Activated CD8-positive, alpha-beta memory T cell treated with anti-CD3 and anti-CD28 coated beads, Interleukin-2, amount 50 U/mL, for 4 hours (primary cell): ENCODE results near the gene CCDC39.
A peak's percentile ranks its signal among the peaks of the same experiment; 100 is the strongest.

ENCODE experiments used
- DNase-seq: peaks from one replicate; pipeline ENCODE4 v3.0.0-alpha.2; 2020

The CCDC39 gene

DNA sequence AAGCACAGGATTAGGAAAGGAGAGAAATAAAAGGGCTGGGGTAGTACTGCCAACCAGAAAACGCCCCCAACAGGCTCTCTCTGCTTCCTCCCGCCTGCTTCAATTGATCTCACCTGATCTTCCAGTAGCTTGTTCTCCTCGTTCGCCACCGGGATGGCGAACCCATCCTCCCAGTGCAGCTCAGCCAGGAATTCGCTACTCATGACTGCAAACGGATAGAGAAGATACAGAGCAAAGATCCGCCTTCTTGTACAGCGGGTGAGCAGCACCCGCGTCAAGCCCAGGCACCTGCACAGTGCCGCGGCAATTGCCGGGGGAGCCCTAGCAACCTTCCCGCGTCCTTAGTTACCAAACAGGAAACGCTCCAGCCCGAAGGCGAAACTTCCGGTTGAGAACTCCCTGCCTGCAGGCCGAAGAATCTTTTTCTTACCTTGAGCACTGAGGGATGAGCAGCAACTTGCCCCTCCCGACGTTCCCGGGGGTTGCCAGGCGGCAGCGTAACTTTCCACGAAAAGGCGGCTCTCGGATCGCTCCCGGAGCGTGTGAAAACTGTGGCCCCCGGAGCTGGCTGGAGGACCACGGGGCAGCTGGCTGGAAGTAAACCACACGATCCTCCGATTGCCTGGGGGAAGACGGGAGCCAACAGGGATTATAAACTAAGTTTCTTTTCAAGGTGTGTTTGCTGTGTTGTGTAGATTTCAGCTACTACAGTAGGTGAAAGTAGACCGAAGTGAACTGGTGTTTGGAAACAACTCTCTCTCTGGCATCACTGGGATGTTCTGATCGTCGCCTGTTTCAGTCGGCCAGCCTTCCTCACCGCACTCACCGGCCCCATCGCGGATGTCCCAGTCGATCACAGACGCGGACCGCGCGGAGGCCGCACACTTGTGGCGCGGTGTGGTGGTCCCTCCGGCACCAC, at the start of gene CCDC39:
TSS of gene CCDC39 (minus strand) at position 312 of the 919 bp plus-strand sequence. CDS start at position 203, 109 bp downstream.
- DNase-seq: peak; percentile 64

GRCh38 chr3:180720012-180720411, 40.7 kb upstream of the CCDC39 start:
- no peak for DNase-seq

GRCh38 chr3:180707896-180708295, 28.6 kb upstream of the CCDC39 start:
- no peak for DNase-seq

DNA sequence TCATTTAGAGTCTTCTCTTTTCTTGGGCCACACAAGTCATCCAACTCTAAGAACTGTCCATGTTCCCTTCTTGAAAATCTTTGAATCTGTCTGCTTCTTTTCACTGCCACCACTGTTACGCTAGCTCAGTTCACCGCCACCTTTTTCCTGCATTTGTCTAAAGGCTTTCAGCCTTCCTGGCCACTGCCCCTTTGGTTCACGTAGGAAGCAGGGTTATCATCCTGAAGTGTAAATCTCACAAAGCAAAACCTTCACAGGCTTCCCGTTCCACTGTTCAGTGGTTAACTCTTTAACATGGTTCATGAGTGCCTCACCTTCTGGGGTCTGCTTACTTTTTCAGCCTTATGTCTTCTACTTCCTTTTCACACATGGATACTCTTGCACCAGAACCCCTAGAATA, 26.3 kb upstream of the CCDC39 start:
- no peak for DNase-seq

DNA sequence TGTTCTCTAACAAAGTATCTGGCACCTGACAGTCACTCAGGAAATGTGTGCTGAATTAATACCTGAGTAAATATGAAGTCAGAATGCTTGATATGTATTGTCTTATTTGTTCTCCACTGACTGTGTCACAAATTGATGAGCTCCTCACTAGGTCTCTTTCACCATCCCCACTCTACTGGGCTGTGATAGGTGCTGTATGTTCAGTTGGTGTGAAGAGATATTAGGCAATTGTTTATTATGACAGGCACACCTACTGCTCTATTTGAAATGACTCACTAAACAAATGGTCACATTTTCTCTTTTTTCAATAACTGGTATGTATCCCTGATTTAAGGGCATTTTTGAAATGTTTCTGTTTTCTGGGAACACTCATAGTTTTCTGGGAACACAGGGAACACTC, 25.2 kb upstream of the CCDC39 start:
- DNase-seq: no peak

DNA sequence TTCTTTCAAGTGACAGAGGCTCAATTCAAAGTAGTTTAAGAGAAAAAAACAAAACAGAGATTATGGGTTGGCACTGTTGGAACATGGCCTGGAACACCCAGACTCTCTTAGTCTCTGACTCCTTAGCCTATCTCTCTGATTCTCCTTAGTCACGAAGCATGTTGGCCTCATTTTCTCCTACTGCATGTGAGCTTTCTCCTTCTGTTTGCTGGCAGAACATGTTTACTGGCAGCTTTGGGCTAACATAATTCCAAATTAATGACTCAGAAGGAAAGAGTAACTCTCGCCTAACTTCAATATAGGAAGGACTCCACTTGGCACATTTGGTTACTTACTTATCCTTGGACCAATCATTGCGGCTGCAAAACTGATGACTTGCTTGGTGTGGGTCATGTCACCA, 21.7 kb upstream of the CCDC39 start:
- no peak for DNase-seq

GRCh38 chr3:180698760-180699270, 19.5 kb upstream of the CCDC39 start:
- no peak for DNase-seq

GRCh38 chr3:180694321-180694720, 15.0 kb upstream of the CCDC39 start:
- no peak for DNase-seq

GRCh38 chr3:180693656-180694055, 14.4 kb upstream of the CCDC39 start:
- DNase-seq: no peak

DNA sequence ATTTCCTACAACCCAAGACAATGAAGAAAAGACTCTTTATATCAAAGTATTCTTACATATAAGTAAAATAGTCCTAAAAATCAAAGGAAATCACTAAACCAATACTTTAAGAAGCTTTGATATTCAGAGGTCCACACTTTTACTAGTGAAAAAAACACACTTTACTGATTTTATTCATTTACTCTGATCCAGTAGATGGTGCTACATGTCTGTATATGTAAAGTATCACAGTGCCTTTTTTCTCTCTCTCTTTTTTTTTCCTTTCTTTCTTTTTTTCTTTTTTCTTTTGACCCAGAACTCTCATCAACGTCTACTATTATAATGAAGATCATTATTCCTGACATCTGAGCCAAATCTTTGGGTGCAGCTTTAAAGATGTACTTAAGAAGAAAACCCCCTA, 10.8 kb upstream of the CCDC39 start:
- DNase-seq: no peak

GRCh38 chr3:180684807-180685206, 5.5 kb upstream of the CCDC39 start:
- no peak for DNase-seq

DNA sequence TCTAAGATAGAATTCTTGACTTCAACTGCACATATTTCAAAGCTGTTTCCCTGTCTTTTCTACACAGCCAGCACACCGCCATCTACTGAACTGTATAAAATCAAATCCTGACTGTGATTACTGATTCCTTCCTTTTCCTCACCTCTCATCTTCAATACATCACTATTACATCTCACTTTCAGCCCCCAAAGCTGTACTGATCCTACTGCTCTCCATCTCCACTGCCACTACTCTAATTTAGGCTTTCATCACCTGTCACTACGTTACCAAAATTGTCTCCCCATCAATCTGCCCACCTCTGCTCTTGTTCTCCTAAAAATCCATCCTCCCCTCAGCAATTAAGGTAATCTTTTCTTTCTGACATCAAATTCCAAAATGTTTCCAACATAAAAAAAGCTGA, 4.5 kb upstream of the CCDC39 start:
- no peak for DNase-seq

- no peak for DNase-seq
These were observed 775 bp upstream of the CCDC39 start for GRCh38 chr3:180680097-180680430.

GRCh38 chr3:180678231-180678630, 1.1 kb downstream of the CCDC39 start:
- DNase-seq: no peak

DNA sequence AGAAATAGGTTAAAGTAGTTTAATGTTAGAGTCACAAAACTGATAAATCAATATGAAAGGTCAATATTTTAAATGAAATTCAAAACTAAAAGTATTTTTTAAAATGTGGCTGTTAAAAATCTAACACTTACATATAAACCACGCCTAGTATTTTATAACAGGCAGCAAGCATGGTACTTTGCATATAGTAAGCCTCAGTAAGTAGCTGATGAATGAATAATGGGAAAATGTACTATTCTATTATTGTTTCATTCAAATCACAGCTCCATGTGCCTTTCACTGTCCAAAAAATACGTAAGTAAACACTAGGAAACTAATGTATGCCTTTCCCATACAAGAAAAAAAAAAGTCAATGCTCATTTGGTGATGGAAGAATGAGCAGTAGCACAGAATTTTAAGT, 17.8 kb downstream of the CCDC39 start:
- DNase-seq: no peak

DNA sequence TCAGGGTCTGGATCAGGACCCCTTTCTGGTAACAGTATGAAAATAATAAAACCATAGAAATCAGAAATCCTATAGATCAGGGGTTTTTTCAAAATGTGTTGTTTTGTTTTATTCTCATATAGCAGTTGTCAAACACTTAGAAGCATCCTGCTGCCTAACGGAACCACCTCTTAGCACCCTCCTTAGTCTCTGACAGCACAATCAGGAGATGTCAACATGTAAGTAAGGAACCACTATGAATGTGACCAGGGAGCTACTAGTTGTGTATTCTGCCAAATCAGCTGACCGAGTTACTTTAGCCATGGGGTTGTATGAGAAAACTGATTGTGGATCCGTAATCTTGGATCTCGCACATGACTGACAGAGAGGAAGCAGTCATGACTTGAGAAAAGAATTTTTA, 22.2 kb downstream of the CCDC39 start:
- DNase-seq: no peak

DNA sequence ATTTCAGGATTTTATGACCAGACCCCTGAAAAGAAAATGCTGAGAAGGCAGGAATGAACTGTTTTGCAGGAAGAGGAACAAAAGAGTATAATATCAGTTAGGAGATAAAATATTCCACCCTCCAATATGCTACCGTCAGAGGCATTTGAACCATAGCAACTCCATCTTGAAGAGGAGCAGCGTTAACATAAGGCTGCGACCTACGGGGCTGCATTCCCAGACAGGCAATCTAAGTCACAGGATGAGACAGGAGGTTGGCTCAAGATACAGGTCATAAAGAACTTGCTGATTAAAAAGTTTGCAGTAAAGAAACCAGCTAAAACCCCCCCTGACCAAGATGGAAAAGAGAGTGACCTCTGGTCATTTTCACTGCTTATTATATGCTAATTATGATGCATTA, 22.9 kb downstream of the CCDC39 start:
- no peak for DNase-seq

- DNase-seq: no peak
These were observed 33.0 kb downstream of the CCDC39 start for GRCh38 chr3:180646187-180646790.

DNA sequence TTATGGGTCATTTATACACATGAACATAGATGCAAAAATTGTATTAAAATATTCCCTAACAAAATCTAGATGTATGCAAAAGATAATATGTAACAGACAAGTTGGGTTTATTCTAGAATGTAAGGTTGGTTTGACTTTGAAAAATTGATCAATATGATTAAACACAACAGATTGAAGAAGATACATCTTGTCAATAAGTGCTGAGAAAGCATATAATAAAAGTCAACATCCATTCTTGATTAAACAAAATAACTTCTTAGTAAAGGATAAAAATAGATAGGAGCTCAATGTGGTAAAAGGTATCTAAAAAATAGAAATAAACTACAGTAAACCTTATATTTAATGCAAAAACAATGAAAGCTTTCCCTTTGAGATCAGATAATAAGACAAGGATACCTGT, 38.3 kb downstream of the CCDC39 start:
- DNase-seq: no peak

DNA sequence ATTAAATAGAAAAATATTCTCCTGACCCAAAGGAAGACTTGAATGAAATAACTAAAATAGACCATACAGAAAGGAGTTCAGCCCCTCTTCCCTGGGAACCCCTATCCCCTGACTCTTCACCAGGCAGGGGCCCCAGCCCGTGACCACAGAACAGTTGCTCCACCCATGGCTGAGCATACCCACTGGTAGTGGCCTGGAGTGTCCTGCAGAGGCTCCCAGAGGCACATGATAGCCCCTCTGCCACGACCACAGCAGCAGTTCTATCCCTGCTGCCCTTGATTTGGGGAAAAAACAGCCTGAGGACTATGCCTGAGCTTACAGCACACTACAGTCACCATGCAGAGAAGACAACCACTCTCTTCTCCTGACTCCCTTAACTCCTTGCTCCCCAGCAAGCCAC, 45.6 kb downstream of the CCDC39 start:
- no peak for DNase-seq

DNA sequence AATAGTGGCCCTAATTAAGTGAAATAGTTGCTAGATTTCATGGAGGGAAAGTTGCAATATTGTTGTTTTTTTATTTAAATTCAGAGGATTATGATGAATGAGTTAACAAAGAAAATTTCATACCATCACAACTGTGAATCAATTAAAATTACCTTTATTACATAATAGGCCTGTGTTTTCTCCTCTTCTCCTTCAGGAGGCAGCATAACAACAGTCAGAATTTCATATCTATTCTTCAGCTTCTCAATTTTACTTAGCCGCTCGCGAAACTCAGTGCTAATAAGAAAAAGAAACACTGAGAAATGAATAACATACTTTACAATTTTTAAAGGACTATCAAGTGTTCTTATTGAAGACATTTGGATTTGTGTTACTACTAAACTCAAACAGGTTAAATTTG, 48.0 kb downstream of the CCDC39 start:
- no peak for DNase-seq

DNA sequence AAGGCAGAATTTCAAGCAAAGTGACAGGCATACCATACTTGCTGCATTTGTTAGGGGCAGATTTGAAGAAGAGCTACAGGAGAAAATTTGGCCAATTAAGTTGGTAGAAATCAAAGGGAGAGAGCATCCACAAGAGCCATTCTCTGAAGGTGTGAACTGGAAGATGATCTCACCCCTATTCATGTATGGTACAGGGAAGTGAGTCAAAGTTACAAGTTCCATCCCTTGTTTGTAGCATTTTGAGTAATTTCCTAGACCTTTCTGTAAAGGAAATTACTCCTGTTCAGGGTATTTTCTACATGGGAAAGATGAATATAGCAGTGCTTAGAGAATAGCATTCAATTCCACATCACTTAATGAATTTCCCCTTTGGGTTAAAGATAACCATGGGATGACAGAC, 48.9 kb downstream of the CCDC39 start:
- DNase-seq: no peak

DNA sequence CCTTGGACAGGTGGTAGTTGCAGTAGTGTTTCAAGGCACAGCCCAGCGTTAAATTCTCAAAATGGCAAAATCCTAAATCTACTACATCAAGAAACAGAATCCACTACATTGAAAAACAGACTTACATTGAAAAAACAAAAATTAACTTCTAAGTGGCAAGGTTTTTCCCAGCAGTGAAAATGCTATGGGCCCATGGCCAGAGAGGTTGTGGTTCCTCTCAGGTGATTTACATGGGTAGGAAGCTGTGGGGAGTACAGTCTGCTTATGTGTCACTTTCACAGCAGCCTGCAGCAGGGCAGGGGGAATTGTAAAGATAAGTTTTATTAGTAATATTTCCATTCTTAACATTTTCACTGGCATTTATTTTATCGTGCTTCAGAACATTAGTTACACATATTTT, 52.4 kb downstream of the CCDC39 start:
- no peak for DNase-seq

- no peak for DNase-seq
These were observed 54.6 kb downstream of the CCDC39 start for GRCh38 chr3:180624714-180625113.

DNA sequence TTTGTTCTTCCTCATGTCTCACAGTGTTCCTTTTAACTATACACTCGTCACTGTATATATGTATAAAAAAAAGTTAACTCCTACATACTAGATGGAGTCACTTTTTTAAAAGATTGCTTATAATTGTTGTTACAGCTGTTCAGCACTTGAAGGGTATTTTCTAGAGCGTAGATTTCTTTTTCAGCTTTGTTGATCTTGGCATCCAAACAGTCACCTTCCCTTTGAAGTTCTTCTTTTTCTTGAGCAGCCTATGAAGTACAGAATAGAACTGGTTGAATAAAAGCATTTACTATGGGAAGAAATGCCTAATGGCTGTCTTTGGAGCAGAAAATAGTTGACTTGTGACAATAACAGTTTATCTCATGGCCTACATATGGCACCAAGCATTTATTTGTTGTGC, 59.6 kb downstream of the CCDC39 start:
- no peak for DNase-seq
